HG02970 (cell line): ENCODE measurements around the gene LDLRAD4.
"Not testable (repeated sequence)": the region's sequence is repeated elsewhere in the genome, so short reads cannot be mapped to it uniquely, and the experiment has no call there.

Experiments used
- ATAC-seq: cut with Tn5 transposase; IDR thresholded peaks from one replicate; pipeline ENCODE4 v1.9.1; 2021; ENCODE audit warnings: mild to moderate bottlenecking, moderate library complexity, moderate number of reproducible peaks; ENCODE audit not compliant: unreplicated experiment, low FRiP score

The LDLRAD4 gene

DNA sequence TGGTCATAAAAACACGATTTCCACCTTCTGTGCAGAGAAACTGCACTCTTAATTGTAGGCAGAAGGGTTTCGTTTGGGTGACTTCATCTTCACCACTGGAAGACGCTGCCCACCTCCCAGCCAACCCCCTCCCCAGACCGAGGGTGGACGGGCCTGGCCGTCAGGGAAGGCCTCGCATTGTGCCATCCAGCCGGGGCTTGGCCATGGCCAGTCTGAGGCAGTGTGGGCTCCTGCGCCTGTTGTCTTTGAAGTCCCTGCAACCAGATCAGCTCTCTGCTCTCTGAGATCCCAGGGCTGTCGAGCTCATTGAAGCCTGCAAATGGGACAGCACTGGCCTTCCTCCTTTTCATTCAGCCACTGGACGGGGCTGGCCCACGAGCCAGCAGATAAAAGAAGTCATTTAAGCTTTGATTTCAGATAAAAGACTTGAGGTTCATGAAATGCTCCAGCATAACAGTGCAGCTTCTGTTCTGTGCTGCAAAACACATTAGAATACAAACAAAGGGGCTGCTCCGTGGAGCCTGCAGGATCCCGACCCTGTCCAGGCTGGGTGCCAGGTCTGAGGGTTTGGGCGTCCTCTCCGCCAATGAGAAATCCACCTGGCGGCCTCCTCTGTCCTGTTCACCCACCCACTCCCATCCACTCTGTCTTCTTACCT is 253.5 kb downstream of the LDLRAD4 start:
- no peak for ATAC-seq

DNA sequence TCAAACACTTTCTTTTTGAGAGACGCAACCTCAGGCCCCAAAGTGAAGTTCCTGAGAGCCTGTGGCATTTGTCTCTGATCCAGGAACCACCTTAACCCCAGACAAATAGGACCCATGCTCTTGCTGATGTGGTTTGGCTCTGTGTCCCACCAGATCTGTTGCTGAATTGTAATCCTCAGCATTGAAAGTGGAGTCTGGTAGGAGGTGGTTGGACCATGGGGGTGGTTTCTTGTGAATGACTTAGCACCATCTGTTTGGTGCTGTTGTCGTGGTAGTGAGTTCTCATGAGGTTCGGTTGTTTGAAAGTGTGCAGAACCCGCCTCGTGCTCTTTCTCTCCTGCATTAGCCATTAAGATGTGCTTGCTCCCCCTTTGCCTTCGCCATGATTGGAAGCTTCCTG is 255.2 kb downstream of the LDLRAD4 start:
- ATAC-seq, result no peak

DNA sequence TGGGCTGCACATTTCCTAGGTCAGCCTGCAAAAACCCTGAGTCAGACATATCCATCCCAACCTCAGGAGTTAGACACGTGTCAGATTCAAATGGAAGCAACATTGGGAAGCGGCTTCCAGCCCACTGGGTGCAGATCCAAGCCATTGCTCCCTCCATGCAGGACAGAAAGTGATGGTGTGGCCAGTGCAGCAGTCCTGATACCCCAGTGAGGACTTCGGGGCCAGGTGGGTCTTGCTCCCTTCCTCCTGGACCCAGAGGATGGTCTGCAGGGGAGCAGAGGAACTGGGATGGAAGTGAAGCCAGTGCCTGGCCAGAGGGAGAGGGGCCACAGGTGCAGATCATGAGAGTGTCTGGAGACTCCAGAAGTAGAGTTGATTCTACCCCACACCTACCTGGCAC is 255.8 kb downstream of the LDLRAD4 start:
- ATAC-seq, result no peak

DNA sequence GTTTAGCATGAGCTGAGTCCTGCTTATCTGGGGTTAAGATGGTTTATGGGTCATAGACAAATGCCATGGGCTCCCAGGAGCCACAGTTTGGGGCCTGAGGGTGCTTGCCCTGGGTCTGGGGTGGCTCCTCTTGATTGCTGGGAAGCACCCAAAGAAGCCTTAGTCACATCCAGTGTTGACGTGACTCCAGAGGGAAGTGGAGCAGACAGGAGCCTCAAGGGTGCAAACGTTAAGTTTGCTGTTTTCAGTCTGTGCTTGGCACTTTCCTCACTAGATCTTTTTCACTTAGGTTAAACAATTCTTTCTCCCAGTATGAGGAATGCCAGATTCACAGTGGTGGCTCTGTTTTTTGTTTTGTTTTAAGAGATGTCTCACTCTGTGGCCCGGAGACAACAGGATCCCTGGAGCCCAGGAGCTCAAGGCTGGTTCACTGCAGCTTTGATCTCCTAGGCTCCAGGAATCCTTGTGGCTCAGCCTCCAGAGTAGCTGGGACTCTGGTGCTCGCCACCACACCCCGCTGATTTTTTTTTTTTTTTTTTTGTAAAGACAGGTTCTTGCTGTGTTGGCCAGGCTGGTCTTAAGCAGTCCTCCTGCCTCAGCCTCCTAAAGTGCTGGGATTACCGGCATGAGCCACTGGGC is 256.5 kb downstream of the LDLRAD4 start:
- no peak for ATAC-seq

DNA sequence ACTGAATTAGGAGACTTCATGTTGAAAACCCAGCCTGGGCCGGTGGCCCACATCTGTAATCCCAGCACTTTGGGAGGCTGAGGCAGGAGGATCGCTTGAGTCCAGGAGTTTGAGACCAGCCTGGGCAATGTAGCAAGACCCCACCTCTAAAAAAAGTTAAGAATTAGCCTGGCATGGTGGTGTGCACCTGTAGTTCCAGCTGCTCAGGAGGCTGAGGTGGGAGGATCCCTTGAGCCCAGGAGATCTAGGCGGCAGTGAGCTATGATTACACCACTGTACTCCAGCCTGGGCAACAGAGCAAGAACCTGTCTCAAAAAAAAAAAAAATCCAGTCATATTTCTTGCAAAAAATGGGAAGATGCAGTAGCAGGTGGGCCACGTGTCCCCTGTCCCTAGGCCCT is 257.8 kb downstream of the LDLRAD4 start:
- not testable (repeated sequence) for ATAC-seq

DNA sequence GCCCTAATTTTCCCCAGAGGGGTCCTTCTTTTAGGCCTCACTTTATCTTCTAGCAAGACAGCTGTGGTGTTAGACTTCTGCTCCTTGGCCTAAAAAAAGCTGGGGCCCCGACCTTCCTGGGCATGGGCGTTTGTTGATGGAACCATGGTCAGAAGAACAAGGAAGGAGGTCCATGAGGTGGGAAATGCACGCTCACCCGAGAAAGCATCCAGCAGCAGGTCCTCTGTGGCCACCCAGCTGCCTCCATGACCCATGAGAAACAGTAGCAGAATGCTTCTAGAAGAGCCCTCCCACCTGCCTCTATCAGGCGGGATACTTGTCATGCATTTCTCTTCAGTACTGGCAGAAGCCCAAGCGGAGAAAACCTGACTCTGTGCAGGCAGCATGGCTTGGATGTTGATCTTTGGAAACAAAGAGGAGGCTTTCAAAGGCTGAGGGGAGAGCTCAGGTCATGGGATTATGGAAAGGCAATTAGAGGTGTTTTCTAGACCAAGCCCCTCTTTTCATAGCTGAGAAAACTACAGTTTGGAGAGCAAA is 258.7 kb downstream of the LDLRAD4 start:
- no peak for ATAC-seq

DNA sequence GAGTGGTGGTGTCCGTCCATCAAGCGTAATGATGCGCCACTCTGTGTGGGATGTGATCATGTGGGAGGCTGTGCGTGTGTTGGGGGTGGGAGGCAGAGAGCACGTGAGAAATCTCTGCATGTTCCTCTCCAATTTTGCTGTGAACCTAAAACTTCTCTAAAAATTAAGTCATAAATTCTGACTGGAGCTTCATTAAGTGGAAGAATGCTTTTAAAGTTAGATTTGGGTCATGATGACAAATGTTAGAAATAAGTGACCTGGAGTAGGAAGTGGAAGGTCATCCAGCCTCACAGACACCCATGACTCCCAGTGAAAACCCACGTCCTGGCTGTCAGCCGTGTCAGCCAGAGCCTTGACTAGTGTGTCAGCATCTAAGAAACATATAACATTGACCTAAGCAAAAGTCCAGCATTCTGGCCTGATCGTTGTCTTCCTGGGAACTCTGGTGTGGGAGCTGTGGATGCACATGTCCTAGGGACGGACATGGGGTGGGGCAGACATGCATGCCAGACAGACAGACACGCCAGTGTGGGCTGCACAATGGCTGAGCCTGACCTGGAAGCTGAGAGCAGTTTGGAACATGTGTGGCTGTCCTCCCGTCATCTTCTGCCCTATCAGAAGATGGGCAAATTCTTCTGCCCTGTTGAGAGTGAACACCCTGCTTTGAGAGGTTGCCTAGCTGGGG is 262.2 kb downstream of the LDLRAD4 start:
- no peak for ATAC-seq

DNA sequence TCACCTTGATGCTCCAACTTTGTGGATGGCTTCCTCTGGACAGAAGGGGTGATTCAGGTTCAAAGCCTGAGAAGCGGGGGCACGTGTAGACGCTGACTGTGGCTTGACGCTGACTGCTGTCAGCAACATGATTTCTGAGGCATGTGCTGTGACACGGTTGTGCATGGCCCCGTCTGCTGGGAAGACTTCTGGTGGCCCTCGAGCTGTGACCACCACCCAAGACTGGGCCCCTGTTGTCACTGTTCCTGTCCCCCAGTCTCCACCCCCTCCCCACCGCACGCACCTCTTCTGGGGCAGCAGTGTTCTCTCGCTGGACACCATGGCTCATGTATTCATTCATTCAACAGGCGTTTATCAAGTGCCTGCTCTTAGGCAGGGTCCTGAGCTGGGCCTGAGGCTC is 262.8 kb downstream of the LDLRAD4 start:
- ATAC-seq, result no peak

DNA sequence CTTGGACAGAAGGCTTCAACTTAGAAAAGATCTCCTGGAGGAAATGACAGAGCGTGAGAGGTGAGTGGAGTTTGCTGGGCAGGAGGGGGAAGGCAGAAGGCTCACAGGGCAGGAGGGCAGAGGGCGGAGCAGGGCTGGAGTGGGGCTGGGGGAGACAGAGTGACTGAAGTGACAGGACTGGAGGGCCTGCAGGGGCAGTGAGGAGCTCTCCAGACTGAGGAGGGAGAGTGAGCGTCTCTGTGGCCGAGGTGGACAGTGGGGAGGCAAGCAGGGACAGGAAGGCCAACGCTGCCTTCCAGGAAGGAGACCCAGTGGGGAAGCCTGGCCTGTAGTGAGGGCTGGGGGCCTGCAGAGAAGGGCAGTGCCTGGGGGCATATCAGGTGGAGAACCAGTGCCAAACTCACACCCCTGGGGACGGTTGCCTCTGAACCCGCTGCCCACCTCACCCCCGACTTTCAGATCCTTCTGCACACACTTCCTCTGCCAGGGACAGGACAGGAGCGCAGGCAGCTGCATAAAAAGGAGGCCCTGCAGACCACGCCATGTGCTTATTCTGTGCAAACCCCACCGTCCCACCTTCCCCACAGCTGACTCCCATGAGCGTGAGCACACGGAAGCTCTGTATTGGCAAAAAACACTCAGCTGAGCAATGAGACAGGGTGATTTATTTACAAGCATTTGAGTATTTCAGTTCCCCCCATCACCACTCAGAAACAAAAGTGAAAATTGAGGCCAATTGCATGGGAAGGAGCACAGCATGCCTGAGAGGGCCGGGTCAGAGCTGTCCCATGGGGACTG is 263.5 kb downstream of the LDLRAD4 start:
- ATAC-seq, result peak; percentile 70

DNA sequence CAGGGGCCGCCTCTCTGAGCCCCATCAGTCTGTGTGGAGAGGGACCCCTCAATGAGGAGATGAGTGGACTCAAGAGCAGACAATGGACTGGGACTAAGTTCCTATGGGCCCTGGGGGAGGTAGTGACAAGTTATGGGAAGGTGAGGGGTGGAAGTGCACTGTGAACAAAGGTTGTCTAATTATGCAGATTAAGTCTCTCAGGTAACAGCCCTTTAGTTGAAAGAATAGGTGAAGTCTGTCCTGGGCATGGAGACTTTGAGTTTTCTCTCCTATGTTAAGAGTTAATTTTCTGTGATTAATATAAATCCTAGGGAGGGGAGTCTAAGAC is 264.0 kb downstream of the LDLRAD4 start:
- no peak for ATAC-seq

DNA sequence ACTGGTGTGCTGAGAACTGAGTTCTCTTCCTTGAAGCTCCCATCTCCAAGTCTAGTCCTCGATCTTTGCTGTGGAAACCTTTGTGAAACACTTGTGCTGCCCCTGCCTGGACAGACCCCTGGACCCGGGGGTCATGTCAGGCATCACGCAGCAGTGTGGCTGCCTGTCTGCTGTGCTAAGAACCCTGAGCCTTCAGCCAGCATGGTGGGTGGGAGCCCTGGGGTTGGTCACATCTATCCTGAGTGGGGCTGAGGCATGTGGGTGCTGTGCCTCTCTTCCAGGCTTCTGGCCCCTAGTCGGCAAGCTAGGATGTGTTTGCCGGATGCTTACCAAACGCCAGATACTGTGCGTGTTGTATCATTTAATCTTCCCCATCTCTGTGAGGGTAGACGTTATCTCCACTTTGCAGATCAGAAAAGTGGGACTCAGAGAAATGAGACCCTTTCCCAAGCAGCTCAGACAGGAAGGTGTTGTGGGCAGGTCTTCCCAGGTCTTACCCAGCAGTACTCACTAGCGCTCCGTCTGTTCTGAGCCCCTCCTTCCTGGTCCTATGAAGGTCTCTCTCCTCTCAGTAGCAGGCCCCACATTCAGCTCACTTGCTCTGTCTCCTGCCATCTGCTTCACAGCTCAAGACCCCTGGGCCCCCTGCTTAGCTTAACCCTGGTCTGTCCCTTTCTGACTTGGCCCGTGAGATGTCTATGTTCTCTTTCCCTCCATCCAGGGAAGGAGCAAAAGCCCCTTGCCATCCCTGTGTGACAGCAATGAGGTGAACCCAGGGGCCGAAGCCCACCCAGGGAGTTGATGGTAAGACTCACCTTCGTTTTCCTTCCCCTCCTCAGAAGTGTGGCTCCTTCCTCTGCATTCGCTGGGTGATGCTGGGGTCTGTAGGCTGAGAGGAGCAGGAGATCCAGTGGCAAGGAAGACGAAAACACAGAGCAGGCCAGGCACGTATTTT is 265.0 kb downstream of the LDLRAD4 start:
- no peak for ATAC-seq

DNA sequence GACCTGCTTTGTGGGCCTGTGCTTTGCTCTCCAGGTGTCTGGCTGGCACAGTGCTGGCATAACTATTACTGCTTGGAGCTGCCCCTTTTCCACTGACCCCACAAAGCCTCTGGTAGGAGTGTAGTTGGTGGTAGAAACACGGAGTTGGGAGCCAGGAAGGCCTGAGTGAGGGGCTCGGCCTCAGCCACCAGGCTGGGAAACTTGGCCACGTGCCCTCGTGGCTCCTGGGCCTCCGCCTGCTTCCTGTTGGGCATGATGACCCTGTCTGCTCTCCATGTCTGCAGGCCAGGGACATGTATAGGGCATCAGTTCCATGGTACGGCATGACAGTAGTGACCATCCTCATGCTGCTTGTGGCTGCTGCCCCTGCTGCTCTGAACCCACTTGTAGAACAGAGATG is 266.6 kb downstream of the LDLRAD4 start:
- ATAC-seq, result no peak

DNA sequence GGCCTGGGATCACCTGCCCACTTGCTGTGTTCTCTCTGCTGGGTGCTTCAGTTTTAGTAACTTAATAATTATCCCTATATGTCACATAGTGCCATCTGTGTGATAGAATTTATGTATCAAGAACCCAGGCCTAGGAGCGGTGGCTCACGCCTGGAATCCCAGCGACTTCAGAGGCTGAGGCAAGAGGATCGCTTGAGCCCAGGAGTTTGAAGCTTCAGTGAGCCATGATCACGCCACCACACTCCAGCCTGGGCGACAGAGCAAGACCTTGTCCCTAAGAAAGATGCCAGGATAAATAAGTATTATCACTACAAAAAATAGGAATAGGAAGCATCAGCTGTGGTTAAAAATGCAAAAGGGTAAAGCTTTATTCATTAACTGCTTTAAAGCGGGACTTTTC is 267.0 kb downstream of the LDLRAD4 start:
- no peak for ATAC-seq

DNA sequence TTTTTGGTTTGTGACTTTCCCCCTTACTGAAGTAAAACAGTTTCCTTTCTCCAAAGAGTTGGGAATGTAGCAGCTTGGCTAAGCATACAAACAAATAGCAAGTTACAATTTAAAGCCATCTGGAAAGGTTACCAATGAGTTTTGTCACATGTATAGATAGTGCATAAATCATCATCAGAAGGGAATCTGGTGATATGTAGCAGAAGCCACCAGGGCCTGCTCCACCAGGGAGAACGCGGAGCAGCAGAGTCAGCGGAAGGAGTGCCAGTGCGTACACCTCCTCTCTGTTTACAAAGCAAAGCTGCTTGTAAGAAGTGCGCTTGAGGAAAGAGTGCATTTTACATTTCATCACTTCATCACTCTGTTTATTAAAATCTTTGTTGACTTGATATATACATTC is 267.7 kb downstream of the LDLRAD4 start:
- no peak for ATAC-seq

DNA sequence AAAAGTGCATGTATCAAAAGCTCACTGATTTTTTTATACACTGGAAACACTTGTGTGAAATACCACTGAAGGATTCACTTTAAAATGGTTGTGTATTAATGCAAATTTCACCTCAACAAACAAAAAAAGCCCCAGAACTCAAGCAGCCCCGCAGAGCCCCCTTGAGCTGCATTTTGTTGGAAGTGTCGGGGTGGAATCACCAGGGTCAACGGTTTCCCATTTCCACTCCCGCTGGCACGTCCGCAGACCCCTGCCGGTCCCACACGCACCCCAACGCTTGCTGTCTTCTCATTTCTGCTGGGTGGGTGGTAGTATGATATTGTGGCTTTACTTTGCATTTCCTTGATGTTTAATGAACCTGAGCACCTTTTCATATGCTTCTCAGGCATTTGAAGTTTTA is 268.1 kb downstream of the LDLRAD4 start:
- no peak for ATAC-seq

DNA sequence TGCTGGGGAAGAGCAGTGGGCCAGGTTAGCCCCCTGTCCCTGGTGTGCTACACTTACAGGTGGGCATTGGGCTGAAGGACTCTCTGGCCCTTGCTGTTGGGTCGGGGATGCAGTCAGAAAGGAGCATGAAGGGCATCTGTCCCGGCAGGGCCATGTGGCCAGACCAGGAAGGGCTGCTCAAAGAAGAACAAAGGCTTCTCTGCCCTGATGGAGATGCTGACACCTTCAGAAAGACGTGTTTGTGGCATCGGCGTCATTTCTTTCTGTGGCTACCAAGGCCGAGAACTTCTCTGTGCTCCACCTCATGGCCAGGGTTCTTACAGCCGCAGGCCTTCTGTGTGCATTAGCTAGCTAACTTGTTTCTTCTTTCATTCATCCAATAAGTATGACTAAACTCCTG is 268.7 kb downstream of the LDLRAD4 start:
- ATAC-seq, result no peak

DNA sequence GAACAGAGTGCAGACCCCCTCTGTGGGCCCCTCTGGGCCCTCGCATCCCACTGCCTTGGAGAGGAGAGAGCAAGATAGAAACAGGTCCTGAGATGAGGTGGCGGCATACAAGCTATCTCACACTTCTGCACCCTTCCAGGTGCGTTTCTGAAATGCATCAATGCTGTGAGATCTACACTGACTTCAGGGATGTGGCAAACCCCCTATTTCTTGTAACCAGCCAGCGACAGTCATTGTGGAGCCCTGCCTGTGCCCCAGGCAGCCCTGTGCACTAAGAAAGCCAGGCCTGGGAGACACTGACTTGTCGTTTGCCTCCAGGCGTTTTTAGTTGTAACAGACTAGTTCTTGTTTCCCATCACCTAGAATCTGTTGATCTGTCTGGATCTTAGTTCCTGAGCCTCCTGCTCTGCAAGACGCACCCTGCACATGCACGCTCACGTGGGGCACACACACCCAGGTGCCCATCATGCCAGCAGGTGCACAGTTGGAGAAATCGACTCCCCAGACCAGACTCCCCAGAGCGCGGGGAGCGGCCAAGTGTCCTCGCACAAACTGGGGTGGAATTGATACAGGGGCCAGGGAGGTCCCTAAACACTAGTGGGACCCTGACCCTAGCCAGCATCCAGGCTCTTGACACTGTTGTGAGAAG is 269.8 kb downstream of the LDLRAD4 start:
- no peak for ATAC-seq

DNA sequence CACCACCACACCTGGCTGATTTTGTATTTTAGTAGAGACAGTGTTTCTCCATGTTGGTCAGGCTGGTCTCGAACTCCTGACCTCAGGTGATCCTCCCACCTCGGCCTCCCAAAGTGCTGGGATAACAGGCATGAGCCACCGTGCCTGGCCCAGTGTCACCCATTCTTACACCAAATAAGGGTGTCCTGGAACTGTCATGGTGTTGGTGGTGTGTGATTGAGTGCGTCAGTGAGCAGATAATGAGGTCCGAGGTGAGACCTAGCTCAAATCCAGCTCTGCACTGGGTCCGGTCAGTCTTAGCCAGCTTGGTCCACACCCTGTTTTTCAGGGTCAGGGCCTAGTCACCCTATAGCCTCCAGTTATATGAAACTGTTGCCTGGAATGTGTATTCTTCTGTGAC is 270.7 kb downstream of the LDLRAD4 start:
- not testable (repeated sequence) for ATAC-seq

DNA sequence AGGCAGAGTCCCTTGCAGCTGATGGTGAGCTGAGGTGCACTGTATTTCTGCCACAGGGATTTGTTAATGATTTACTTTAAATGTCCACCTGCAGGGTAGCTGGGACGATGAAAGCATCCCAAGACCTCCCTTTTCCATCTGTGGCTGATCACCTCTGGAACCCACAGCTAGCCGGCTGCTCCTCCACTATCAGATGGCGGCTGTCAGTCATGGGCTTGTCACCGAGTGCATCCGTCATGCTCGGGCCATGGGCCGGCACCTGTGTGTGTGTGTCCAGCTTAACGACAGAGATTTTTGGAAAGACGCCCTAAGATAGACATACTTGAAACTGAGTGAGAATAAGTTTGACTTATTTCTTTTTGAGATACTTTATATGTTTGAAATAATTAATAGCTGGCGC is 272.6 kb downstream of the LDLRAD4 start:
- no peak for ATAC-seq
